Colonic mucosa (tissue), 4 donors: ENCODE measurements around the gene PSG7. TPM values are rescaled to one million over a fixed set of nuclear protein-coding genes. Genes with fewer than 3 reads are reported as not detected.
"Not testable (repeated sequence)": the region's sequence is repeated elsewhere in the genome, so short reads cannot be mapped to it uniquely, and the experiment has no call there.

Source experiments
- DNase-seq: peaks from one replicate; pipeline ENCODE4 v3.0.0-alpha.2; 2020
- H3K27ac ChIP-seq: fragments of 200-600 bp; one replicate; pipeline ENCODE4 v1.8.0; 2021
- H3K27me3 ChIP-seq: fragments of 200-600 bp; one replicate; pipeline ENCODE4 v1.8.0; 2021
- H3K36me3 ChIP-seq: fragments of 200-600 bp; one replicate; pipeline ENCODE4 v1.8.0; 2021
- H3K4me1 ChIP-seq: fragments of 200-600 bp; one replicate; pipeline ENCODE4 v1.8.0; 2021; ENCODE audit warnings: mild to moderate bottlenecking
- H3K4me3 ChIP-seq: fragments of 200-600 bp; one replicate; pipeline ENCODE4 v1.8.0; 2021
- H3K9ac ChIP-seq, 2 donors: one replicate each; pipeline ENCODE4 v1.7.0; 2013; ENCODE audit warnings: control low read depth in 2 of 2, low read depth in 2 of 2, low read length in 2 of 2
- H3K9me3 ChIP-seq: fragments of 200-600 bp; one replicate; pipeline ENCODE4 v1.8.0; 2021
- CTCF ChIP-seq: fragments of 200-600 bp; IDR thresholded peaks from one replicate; pipeline ENCODE4 v1.8.0; 2022; ENCODE audit warnings: antibody characterized with exemption, mild to moderate bottlenecking
- intact Hi-C: fragments of 100-400 bp; cut with DNase I; formaldehyde crosslinking; loops from one replicate; pipeline ENCODE4 v1.14.1; 2022
- total RNA-seq, 2 donors: library from RNA; stranded (reverse); fragmentation: NEBNext Ultra II Directional in 1 of 2; extraction: Animal tissue kit (Norgen Biotek cat#: 25700) in 1 of 2; gene quantifications; one replicate each; pipeline ENCODE4 v1.2.1, GENCODE V29; 2021
- donor health status: healthy.
- donor health status: DM: no; HTN: no; CAD: no.
- donor health status: DM: no; HTN: no; CAD: no.

The PSG7 gene
- total RNA-seq, 2 donors from 2014 or later, result not detected

- H3K36me3 ChIP-seq, H3K9me3 ChIP-seq, H3K27ac ChIP-seq, H3K27me3 ChIP-seq, H3K9ac ChIP-seq, DNase-seq, H3K4me1 ChIP-seq, H3K4me3 ChIP-seq, intact Hi-C loops: not testable (repeated sequence)
Measured at GRCh38 chr19:42897729-42898128, 39.3 kb downstream of the PSG7 start.

- H3K4me1 ChIP-seq, intact Hi-C loops, H3K9me3 ChIP-seq, H3K27ac ChIP-seq, H3K4me3 ChIP-seq, DNase-seq, H3K9ac ChIP-seq, H3K27me3 ChIP-seq, H3K36me3 ChIP-seq: not testable (repeated sequence)
Measured at GRCh38 chr19:42890446-42890845, 46.6 kb downstream of the PSG7 start.

- DNase-seq, H3K4me1 ChIP-seq, H3K4me3 ChIP-seq, intact Hi-C loops, H3K9me3 ChIP-seq, H3K27ac ChIP-seq, H3K36me3 ChIP-seq, H3K9ac ChIP-seq, H3K27me3 ChIP-seq: not testable (repeated sequence)
Measured at GRCh38 chr19:42887876-42888445, 49.0 kb downstream of the PSG7 start.

GRCh38 chr19:42882730-42883129, 54.3 kb downstream of the PSG7 start:
- DNase-seq, H3K4me1 ChIP-seq, H3K9me3 ChIP-seq, H3K27me3 ChIP-seq, H3K27ac ChIP-seq, H3K36me3 ChIP-seq, H3K4me3 ChIP-seq, H3K9ac ChIP-seq, intact Hi-C loops: not testable (repeated sequence)

DNA sequence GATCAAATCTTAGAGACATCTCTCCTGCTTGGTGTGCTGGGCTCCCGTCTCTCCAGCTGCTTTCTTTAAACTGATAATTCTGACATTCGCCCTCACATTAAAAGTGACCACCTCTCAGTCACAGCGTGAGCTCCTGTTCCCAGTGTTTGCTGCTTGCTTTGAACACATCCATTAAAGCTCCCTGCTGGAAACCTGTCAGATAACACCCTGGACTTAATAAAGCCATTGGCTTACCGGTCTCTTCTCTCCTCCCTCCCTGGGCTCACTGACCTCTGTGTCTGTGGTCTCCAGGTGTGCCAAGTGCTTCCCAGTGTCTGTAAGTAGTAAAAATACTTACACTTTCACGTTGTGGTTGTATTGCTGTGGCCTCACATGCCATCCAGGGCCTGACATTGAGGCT, 55.0 kb downstream of the PSG7 start:
- DNase-seq, intact Hi-C loops, H3K27me3 ChIP-seq, H3K27ac ChIP-seq, H3K4me1 ChIP-seq, H3K4me3 ChIP-seq, H3K36me3 ChIP-seq, H3K9me3 ChIP-seq, H3K9ac ChIP-seq: not testable (repeated sequence)

- intact Hi-C loops, H3K4me1 ChIP-seq: not testable (repeated sequence)
Measured at GRCh38 chr19:42881279-42881678, 55.7 kb downstream of the PSG7 start.

DNA sequence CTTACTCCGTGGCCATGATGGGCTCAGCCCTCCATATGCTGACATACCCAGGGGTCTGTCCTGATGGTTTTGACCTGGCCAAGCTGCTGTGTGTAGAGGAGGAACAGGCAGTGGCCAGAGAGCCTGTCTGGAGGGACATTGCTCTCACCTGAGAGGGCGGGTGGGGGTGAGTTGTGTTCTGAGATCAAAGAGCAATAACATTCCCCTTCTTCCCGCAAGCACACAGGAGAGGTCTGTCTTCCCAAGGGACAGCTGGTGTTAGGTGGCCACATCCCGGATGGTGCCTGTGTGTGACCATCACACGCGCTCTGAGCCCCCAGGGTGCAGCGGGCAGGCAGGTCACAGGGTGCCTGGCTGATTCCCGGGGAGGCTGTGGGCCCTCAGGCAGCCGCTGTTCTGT, 56.4 kb downstream of the PSG7 start:
- H3K4me1 ChIP-seq, H3K9ac ChIP-seq, H3K27ac ChIP-seq, H3K36me3 ChIP-seq, DNase-seq, H3K4me3 ChIP-seq, intact Hi-C loops, H3K27me3 ChIP-seq, H3K9me3 ChIP-seq: not testable (repeated sequence)

More at GRCh38 chr19:42881279-42881678, 55.7 kb downstream of the PSG7 start:
- not testable (repeated sequence) for H3K36me3 ChIP-seq, H3K9ac ChIP-seq, DNase-seq, H3K9me3 ChIP-seq, H3K27me3 ChIP-seq, H3K4me3 ChIP-seq, H3K27ac ChIP-seq

GRCh38 chr19:42879613-42880012, 57.4 kb downstream of the PSG7 start, which contains the start of gene PSG1:
PSG1 (minus strand) TSS chr19:42879713; CDS start chr19:42879581, 132 bp downstream.
- Histone ChIP-seq H3K27me3 (no peaks in the 10 kb centered on the region), H3K36me3 (no peaks in the 10 kb centered on the region), H3K4me1 (no peaks in the 10 kb centered on the region), H3K4me3 (no peak within 1 kb of the TSS), H3K27ac (no peak within 1 kb of the TSS), H3K9ac (no peak within 1 kb of the TSS), H3K9me3 (no peaks in the 10 kb centered on the region)
- TF ChIP-seq CTCF, result no peak
- intact Hi-C loops, result no loop called here
- DNase-seq, result no peak

DNA sequence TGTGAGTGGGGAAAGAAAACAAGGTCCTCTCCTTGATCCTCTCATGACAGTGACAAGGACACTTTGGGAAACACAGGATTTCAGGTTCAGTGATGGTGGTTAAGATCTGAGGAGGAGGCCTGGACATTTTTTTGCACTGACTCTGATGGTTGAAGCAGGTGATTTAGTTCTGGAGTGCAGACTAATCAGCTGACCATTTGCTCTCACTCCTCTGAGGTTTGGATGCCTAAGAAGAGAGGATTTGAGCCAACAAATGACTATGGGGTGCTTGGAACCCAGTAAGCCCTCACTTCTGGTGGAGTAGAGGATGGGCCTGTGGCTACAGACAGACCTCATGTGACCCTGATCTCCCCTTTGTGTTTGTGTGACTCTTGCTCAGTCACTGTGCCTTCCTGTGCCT, 60.4 kb downstream of the PSG7 start:
- H3K4me1 ChIP-seq, intact Hi-C loops, H3K27me3 ChIP-seq, H3K36me3 ChIP-seq, H3K27ac ChIP-seq, DNase-seq, H3K9me3 ChIP-seq, H3K9ac ChIP-seq, H3K4me3 ChIP-seq: not testable (repeated sequence)

DNA sequence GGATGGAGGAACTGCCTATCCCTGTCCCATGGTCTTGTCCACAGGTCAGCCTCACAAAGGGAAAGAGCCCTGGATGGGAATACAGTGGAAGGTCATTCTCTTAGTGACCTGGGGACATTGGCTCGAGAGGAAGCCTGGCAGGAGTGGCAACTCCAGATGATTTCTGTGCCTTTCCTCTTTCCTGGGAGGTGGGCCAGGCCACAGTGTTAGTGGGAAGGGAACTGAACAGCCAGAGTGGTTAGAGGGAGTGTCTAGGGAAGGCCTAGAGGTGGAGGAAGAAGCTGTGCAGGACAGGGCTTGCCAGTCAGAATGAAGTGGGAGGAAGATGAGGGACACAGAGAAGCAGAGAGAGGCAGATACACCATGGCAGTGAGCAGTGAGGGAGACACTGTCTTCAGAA, 61.1 kb downstream of the PSG7 start:
- not testable (repeated sequence) for H3K9ac ChIP-seq, H3K27ac ChIP-seq, H3K27me3 ChIP-seq

GRCh38 chr19:42874901-42875813, 61.9 kb downstream of the PSG7 start:
- H3K4me1 ChIP-seq, H3K9me3 ChIP-seq, H3K27ac ChIP-seq, H3K9ac ChIP-seq, H3K27me3 ChIP-seq, H3K4me3 ChIP-seq, DNase-seq, intact Hi-C loops, H3K36me3 ChIP-seq: not testable (repeated sequence)

More for the DNA sequence above, 61.1 kb downstream of the PSG7 start:
- H3K4me1 ChIP-seq, H3K9me3 ChIP-seq, DNase-seq, intact Hi-C loops, H3K36me3 ChIP-seq, H3K4me3 ChIP-seq: not testable (repeated sequence)

GRCh38 chr19:42874136-42874535, 62.9 kb downstream of the PSG7 start:
- H3K27ac ChIP-seq, H3K4me3 ChIP-seq, H3K9me3 ChIP-seq, H3K9ac ChIP-seq, DNase-seq, H3K4me1 ChIP-seq, intact Hi-C loops, H3K36me3 ChIP-seq, H3K27me3 ChIP-seq: not testable (repeated sequence)
